HL-60/S4 treated with retinoic acid at 250 ng/mL for 4 days and 3 days (cell line): ENCODE measurements around the gene PIK3AP1.

Experiments used
- in situ Hi-C: fragments of 300-500 bp; cut with MboI; formaldehyde crosslinking; loops from 2 replicates; pipeline ENCODE4 v1.7.0; 2022; ENCODE audit warnings: low sequenced_read_pairs

Gene PIK3AP1

GRCh38 chr10:96647466-96647865 lies 72.8 kb downstream of the PIK3AP1 start:
- in situ Hi-C loops = loop anchor here (10.0 kb wide), 2 partner anchors 177 to 377 kb away; no protein-coding TSS in a partner anchor

- in situ Hi-C loops = loop anchor here (10.0 kb wide), 2 partner anchors 178 to 378 kb away; no protein-coding TSS in a partner anchor
These were observed 73.6 kb downstream of the PIK3AP1 start for GRCh38 chr10:96646751-96647166.

DNA sequence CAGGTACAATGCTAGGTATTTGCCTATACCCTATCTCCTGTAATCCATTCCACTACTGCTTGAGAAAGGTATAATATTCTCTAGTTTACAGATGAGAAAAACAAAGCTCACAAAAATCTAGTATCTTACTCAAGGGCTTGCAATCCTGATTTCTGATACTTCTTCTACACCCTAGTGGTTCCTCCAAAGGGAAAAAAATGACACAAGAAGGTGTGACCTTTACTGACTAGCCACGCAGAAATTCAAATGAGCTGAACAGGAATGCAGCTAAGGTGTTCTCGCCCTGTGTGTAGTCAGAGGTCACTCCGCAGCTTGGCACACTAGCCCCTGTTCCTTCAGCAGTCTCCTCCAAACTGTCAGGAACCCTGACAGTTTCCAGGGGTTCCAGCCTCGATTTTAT lies 74.0 kb downstream of the PIK3AP1 start:
- in situ Hi-C loops = loop anchor here (10.0 kb wide), 2 partner anchors 178 to 378 kb away; no protein-coding TSS in a partner anchor

- in situ Hi-C loops = loop anchor here (10.0 kb wide), 2 partner anchors 180 to 380 kb away; no protein-coding TSS in a partner anchor
These were observed 75.1 kb downstream of the PIK3AP1 start for GRCh38 chr10:96645191-96645721.

DNA sequence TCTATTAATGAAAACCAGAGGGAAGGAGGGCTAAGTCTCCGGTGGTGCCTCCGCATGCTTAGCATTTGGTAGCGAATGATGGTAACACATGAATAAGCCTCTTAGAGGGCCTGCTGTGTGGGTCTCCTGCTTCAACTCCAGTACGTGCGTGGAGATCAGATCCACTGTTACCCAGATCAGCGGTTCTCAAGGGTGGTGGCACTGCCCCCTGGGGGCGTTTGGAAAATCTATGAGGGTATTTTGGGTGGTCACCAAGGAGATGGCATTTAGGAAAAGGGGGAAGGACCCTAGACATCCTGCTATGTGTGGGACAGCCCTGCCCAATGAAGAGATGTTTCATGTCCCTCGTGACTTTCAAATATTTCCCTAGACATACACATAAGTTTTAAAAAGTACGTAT lies 76.4 kb downstream of the PIK3AP1 start:
- in situ Hi-C loops = loop anchor here (10.0 kb wide), 2 partner anchors 181 to 381 kb away; no protein-coding TSS in a partner anchor

- in situ Hi-C loops = loop anchor here (10.0 kb wide), 2 partner anchors 182 to 382 kb away; no protein-coding TSS in a partner anchor
These were observed 77.3 kb downstream of the PIK3AP1 start for GRCh38 chr10:96642973-96643372.

DNA sequence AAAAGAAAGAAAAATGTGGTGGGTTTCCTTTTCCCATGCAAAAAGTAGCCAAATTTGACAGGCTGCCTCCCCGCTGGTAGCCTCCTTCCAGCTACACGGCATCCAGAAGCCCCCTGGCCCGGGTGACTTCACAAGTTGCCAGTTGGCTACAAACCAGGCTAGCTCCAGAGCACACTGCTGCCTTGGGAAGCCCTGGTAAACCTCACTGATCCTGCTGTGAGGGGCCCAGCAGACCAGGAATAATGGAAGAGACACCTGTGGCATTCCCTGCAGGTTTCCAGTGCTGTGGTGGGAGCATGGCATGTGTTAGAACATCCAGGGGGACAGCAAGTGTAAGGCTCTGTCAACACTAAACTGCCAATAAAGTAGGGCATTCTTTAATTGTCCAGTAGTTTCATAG lies 77.8 kb downstream of the PIK3AP1 start:
- in situ Hi-C loops = loop anchor here (10.0 kb wide), 2 partner anchors 182 to 382 kb away; no protein-coding TSS in a partner anchor

DNA sequence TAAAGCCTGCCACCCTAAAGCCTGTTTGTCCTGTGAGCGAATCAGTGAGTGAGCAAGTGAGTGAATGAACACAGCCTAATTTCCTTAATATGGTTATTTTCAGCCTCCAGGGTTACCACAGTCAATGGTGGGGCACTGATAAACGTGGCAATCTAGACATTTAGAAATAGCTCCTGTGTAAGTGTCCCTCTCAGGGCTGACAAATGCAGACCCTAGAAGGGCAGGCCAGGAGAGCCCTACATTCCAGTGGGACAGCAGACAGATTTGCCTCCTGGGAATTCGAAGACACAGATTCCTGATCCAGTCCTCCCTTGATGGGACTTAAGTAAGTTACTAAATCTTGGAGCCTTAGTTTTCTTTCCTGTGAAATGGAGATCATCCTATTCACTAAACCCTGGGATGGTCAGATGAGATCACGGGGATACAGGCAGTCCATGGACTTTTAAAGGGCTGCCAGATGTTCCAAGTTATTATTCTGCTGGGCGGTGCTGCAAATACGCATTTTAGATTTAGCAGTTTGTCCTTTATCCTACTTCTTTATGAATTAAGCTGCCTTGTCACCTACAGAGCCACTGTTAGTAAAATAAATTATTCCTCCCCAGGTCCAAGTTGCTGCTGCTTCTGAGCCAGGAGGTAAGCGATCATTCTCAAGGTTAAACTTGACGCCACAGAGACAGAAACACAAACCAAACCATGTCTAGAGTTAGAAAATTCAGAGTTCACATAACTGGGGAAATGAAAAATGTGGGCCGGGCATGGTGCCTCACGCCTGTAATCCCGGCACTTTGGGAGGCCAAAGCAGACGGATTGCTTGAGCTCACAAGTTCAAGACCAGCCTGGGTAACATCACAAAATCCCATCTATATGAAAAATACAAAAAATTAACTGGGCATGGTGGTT lies 78.7 kb downstream of the PIK3AP1 start:
- in situ Hi-C loops = loop anchor here (10.0 kb wide), 2 partner anchors 183 to 383 kb away; no protein-coding TSS in a partner anchor

DNA sequence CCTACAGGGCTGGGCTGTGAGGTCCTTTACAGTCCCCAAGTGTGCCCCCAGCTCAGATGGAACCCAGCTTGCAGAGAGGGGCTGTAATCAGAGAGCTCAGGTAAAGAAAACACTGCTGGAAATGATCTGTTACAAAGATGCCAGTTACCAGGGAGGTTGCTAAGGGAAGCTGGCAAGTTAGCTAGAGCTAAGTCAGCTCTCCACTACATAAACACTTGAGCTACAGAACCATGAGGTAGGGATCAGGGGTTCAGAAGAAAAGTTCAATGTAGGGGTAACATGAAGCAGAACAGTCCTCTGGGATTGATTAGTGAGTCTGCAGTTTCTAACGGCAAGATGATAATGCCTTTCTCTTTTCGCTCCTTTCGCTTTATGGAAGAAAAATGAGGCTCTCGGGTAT lies 80.4 kb downstream of the PIK3AP1 start:
- in situ Hi-C loops = loop anchor here (10.0 kb wide), 2 partner anchors 185 to 385 kb away; no protein-coding TSS in a partner anchor

DNA sequence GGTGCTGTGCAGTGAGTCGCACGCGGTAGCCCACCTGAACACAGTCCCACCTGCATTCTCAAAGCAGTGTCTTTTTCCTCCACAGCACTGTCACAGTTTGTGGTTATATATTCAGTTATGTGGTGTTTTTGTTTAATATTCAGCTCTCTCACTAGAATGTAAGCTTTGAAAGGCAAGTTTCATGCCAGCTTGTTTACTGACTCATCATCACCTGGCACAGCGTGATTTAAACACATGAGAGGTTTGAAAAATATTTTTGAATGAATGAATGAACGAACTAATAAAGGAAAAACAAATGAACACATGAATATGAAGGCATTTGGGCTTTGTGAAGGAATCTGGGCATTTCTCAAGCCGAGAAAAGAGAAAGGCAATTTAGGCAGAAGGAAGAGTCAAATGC lies 81.6 kb downstream of the PIK3AP1 start:
- in situ Hi-C loops = no loop called here

DNA sequence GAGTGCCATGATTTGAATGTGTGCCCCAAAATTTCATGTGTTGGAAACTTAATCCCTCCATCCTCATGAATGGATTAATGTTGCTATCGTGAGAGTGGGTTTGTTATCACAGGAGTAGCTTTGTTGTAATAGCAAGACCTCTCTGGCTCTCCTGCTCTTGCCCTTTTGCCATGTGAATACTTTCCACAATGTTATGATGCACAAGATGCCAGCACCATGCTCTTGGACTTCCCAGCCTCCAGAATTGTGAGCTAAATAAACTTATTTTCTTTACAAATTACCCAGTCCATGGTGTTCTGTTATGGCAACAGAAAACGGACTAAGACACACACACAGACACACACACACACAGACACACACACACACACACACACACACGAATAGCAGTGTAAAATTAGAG lies 82.2 kb downstream of the PIK3AP1 start:
- in situ Hi-C loops = no loop called here

DNA sequence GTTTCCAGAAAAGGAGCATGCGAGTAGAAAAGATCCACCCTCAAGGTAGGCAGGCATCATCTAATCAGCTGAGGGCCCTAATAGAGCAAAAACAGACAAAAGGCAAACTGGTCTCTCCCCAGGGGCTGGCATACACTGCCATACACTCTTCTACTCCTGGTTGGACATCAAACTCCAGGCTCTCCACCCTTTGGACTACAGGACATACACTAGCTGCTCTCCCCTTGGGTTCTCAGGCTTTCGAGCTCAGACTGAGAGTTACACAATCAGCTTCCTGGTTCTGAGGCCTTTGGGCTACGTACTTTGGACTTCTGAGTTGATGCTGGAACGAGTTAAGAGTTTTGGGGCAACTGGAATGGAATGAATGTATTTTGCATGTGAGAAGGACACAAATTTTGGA lies 82.6 kb downstream of the PIK3AP1 start:
- in situ Hi-C loops = no loop called here

- in situ Hi-C loops = no loop called here
These were observed 83.8 kb downstream of the PIK3AP1 start for GRCh38 chr10:96636551-96636950.

- in situ Hi-C loops = no loop called here
These were observed 87.2 kb downstream of the PIK3AP1 start for GRCh38 chr10:96632974-96633710.

DNA sequence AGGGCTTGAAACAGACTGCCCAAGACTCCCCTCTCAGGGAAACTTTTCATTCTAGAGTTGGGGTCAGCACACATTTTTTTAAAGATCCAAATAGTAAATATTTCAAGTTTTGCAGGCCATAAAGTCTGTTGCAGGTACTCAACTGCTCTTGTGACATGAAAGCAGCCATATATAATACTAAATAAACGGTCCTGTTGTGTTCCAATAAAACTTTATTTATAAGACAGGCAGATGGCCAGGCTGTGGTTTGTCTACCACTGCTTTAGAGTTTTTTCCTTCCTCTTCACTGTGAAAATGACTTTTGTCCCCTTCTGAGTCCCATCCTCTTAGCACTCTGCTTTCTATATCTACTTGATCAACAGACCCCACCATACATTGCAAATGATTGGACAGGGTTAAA lies 93.0 kb downstream of the PIK3AP1 start:
- in situ Hi-C loops = no loop called here

- in situ Hi-C loops = no loop called here
These were observed 93.5 kb downstream of the PIK3AP1 start for GRCh38 chr10:96626795-96627194.

DNA sequence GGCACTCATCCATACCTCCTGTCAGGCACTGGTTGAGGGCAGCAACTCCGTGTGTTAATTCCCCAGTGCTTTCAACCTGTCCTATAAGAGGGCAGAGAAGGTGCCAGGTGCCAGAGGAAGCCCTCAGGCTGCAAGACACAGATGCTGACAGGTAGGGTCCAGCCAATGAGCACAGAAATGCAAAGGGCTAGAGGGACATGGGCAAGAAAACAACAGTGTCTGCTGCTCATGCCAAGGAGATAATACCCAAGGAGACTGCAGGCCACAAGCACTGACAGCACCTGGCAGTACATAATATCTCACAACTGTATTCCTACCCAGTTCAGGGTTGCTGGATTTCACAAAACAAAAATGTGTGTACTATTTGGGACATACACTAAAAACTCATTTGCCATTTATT lies 95.1 kb downstream of the PIK3AP1 start:
- in situ Hi-C loops = no loop called here

GRCh38 chr10:96622013-96622787 lies 98.1 kb downstream of the PIK3AP1 start:
- in situ Hi-C loops = no loop called here

DNA sequence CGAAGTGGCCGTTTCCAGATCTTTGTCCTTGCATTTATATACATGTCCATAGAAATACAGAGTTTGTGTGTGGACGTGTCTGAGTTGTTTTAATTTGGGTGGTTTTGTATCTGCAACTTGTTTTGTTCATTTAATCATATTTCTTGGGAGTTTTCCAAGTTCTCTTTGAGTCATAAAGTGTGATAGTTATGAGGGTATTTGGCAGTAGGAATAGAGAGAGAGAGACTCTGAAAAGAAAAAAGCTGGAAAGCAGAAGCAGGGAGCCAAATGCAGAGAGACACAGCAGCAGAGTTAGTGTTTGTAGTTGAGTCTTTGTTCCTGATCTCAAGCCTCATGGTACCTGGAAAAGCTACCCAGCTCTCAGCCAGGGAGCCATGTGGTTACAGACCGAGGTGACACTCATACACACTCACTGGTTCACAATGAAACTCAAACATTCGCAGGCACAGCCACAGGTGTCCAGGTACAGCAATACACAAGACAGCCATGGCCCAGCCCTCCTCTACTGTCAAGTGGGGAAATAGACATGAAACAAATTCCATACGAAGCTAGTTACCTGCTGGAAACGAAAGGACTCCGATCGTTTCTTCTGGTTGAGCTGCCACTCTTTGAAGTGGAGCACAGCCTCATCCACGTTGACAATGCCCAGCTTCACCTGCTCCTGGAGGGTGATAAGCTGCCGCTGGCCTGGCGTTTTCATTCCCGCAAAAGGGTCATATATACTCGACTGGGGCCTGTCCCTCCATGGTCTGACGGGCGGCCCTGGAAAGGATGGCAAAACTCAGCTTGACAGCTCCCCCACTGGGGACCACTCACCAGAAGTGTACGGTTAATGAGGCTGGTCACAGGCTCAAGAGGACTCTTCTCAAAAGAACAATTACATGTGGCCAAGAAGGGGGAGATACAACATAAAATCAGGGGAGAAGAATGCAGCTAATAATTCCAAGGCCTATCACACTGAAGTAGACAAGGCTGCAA lies 100.2 kb downstream of the PIK3AP1 start:
- in situ Hi-C loops = no loop called here
